GM18868 (cell line): ENCODE results near the gene TTC7B.
"Not testable (repeated sequence)": the region's sequence is repeated elsewhere in the genome, so short reads cannot be mapped to it uniquely, and the experiment has no call there.

Experiments
- ATAC-seq: cut with Tn5 transposase; IDR thresholded peaks from one replicate; pipeline ENCODE4 v1.9.1; 2021; ENCODE audit warnings: mild to moderate bottlenecking, moderate library complexity; ENCODE audit not compliant: unreplicated experiment

The TTC7B gene

DNA sequence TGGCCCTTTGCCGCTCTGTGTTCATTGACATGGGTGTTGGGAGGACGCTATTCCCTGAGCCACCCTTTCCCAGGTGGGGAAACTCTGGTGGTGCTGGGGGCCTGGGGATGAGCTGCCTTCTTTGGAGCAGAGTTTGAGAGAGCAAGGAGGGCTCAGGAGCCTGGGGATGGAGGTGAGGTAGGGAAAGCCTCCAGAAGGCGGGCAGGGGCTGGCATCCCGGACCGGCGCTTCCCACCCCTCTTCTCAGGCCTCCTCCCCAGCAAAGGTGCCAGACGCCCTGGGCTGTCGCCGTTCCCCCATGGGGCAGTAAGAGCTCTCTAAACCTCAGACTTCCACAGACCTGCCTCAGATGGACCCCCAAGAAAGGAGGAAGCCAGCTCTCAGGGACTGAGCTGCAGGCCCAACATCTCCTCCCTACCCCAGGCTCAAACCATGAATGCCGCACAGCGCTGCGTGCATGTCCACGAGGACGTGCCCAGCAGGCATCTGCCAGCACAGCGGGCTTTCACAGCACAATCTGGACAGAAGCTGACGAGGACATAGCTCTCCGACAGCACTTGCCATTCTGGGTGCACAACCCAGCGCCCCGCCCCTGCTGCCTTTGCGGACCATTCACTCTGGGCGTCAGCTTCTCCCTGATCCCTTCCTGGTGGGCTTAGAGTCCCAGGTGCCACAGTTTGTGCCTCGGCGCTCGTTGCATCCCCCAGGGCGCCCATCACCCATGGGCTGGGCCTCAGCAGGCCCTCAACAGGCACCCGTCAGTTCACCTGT lies 14.9 kb upstream of the TTC7B start:
- ATAC-seq: no peak

GRCh38 chr14:90829677-90830076 lies 13.4 kb upstream of the TTC7B start:
- no peak for ATAC-seq

- no peak for ATAC-seq
Observed at GRCh38 chr14:90828642-90829487, 12.6 kb upstream of the TTC7B start.

GRCh38 chr14:90827919-90828610 lies 11.8 kb upstream of the TTC7B start:
- ATAC-seq: peak; percentile 96

DNA sequence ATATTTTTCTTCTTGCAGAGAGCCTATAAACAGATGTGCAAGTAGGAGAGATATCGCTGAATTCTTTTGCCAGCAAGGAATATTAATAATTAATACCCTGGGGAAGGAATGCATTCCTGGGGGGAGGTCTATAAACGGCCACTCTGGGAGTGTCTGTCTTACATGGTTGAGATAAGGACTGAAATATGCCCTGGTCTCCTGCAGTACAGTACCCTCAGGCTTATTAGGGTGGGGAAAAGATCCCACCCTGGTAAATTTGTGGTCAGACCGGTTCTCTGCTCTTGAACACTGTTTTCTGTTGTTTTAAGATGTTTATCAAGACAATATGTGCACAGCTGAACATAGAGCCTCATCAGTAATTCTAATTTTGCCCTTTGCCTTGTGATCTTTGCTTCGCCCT lies 7.3 kb upstream of the TTC7B start:
- ATAC-seq: not testable (repeated sequence)

DNA sequence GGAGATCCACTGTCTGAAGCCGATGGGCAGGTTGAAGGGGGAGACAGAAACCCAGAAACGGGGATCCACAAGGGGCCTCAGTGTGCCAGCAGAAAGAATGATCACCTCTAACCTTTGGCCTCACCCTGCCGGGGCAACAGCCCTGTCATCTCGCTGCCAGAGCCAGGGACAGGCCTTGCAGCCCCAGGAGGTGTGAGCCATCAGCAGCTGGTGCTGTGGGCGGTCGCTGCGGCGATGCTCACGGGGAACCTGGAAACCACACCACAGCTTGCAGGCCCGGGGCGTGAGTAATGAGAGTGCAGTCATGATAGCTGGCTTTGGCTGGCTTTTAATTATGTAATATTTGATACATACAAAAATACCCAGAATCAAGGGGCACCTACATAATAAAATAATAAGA lies 4.7 kb upstream of the TTC7B start:
- peak; percentile 77 for ATAC-seq

GRCh38 chr14:90819734-90820393 lies 3.6 kb upstream of the TTC7B start:
- no peak for ATAC-seq

GRCh38 chr14:90818715-90819114 lies 2.5 kb upstream of the TTC7B start:
- no peak for ATAC-seq

DNA sequence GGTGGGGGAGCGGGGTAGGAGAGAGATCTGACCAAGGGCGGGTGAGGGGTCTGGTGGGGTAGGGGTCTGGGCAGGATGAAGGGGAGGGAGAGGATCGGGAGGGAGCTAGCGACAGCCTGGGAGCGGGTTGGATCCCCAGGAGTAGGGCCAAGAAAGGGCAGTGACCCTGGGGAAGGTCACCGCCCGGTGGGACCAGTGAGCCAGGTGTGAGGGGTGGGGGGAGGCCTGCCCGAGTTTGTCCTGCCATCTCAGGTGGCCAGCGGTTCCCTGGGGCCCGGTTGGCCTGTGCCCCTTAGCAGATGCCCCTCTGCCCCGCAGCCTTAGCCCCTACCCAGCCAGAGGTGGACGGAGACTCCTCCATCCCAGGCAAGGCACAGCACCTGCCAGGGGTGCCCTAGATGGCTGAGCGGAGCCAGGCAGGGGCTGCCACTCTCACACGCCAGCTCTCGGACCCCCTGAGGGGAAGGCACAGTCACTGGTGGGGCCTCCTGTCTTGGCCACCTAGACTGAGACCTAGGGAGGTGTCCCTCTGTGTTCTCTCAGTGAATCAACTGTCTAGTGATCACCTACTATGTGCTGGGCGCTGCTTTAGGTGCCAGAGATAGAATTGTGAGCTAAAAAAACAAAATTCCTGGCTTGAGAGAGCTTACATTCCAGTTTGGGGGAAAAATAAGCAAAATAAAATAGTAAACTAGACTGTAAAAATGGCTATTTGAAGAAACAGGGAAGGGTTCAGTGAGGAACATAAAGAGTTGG lies 629 bp upstream of the TTC7B start:
- no peak for ATAC-seq

GRCh38 chr14:90815572-90815821 lies 733 bp downstream of the TTC7B start:
- no peak for ATAC-seq

DNA sequence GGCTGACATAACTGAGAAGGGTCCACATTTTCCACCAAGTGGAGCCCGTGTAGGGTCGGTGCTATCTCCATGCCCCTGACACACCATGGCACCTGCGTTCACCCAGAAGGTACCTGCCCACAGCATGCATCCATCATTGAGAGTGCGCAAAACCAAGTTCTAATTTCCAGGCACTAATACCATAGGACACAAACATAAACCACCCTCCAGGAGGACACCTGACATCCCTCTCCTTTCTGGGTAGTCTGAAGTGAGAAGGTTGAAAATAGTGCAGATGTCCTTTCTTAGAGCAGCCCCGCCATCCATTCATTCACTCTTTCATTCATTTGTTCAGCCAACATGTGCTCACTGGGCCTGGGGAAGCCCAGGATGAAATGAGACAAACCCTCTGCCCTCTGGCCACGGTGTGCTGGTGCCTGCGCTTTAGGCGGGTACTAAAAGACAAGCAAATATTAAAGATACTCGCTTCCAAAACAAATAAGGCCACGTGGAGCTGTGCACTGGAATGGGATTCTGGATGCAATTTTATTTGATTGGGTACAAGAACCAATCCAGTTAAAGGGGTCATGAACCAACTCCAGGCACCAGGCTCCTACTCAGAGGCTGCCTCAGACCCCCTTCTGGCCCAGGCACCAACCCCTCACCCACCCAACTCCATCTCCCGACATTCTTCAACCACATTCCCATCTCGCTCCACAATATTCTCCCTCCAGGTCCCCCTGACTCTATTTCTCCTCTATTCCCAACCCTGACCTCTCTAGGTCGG lies 1.2 kb downstream of the TTC7B start:
- ATAC-seq: no peak

- no peak for ATAC-seq
Observed at GRCh38 chr14:90813442-90813841, 2.8 kb downstream of the TTC7B start.

DNA sequence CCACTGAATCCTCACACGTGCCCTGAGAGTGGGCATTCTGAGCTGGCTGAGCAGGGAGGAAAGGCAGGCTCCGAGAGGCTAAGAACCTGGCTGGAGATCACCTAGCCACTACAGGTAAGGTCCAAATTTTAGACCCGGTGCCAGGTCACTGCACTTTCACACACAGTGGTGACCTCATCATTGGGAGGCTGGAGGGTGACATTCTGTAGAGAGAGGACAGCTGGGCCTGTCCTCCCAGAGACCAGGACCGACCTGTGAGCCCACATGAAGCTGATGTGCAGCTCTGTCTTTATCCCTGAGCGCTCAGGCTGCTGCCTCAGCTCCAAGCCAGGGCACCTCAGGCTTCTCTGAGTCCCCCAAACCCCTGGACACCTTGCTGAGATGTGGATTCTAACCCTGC lies 4.1 kb downstream of the TTC7B start:
- no peak for ATAC-seq

- ATAC-seq: no peak
Observed at GRCh38 chr14:90811641-90812040, 4.6 kb downstream of the TTC7B start.

GRCh38 chr14:90810806-90811205 lies 5.4 kb downstream of the TTC7B start:
- ATAC-seq: no peak

- no peak for ATAC-seq
Observed at GRCh38 chr14:90809530-90810312, 6.5 kb downstream of the TTC7B start.

GRCh38 chr14:90808759-90809529 lies 7.3 kb downstream of the TTC7B start:
- no peak for ATAC-seq

GRCh38 chr14:90807060-90807459 lies 9.2 kb downstream of the TTC7B start:
- ATAC-seq: no peak
